DND-41 (cell line): ENCODE data around the gene RNASET2.

Experiments
- ATAC-seq: fragments of 200-7000 bp; cut with Tn5 transposase; 3 replicates; pipeline ENCODE4 v1.9.1; 2021; ENCODE audit warnings: low read depth; ENCODE audit not compliant: insufficient read depth
- DNase-seq: peaks from one replicate; pipeline ENCODE4 v3.0.0-alpha.2; 2020
- H2AFZ ChIP-seq: 2 replicates; pipeline ENCODE4 v1.6.0; 2012; ENCODE audit warnings: low read depth, low read length
- H3K27ac ChIP-seq: 2 replicates; pipeline ENCODE4 v1.5.1; 2012; ENCODE audit warnings: low read length, inconsistent platforms
- H3K27me3 ChIP-seq: fragments of 200-600 bp; sonication (generic); 2 replicates; pipeline ENCODE4 v1.6.0; 2012; ENCODE audit warnings: low read length, mild to moderate bottlenecking, inconsistent platforms; ENCODE audit not compliant: insufficient read depth, poor library complexity
- H3K36me3 ChIP-seq: 2 replicates; pipeline ENCODE4 v1.5.1; 2012; ENCODE audit warnings: low read length, inconsistent platforms; ENCODE audit not compliant: insufficient read depth
- H3K4me1 ChIP-seq: 2 replicates; pipeline ENCODE4 v1.5.1; 2012; ENCODE audit warnings: mild to moderate bottlenecking, low read length; ENCODE audit not compliant: insufficient read depth
- H3K4me2 ChIP-seq: 2 replicates; pipeline ENCODE4 v1.6.0; 2012; ENCODE audit warnings: mild to moderate bottlenecking, moderate library complexity, low read length, inconsistent platforms; ENCODE audit not compliant: insufficient read depth
- H3K4me3 ChIP-seq, 2 experiments: fragments of 200-600 bp in 1 of 2; shearing (Covaris generic) in 1 of 2; 2 replicates each; pipeline ENCODE4 v1.5.1; 2012 to 2016; ENCODE audit warnings: inconsistent platforms in 2 of 2, low read length in 2 of 2, mild to moderate bottlenecking in 2 of 2, low read depth in 1 of 2, moderate library complexity in 1 of 2
- H3K79me2 ChIP-seq: 2 replicates; pipeline ENCODE4 v1.6.0; 2012; ENCODE audit warnings: low read length, inconsistent platforms; ENCODE audit not compliant: insufficient read depth
- H3K9ac ChIP-seq: 2 replicates; pipeline ENCODE4 v1.6.0; 2012; ENCODE audit warnings: low read depth, mild to moderate bottlenecking, inconsistent platforms, low read length, moderate library complexity
- H3K9me3 ChIP-seq: 2 replicates; pipeline ENCODE4 v1.5.1; 2012; ENCODE audit warnings: low read length, moderate library complexity, mild to moderate bottlenecking, inconsistent platforms; ENCODE audit not compliant: insufficient read depth, severe bottlenecking
- H4K20me1 ChIP-seq: 2 replicates; pipeline ENCODE4 v1.6.0; 2012; ENCODE audit warnings: low read length; ENCODE audit not compliant: insufficient read depth
- EZH2 ChIP-seq: IDR thresholded peaks from 3 replicates; pipeline ENCODE4 v1.6.1; 2012; ENCODE audit warnings: borderline replicate concordance, low read depth, mild to moderate bottlenecking, moderate library complexity, low read length, inconsistent platforms; ENCODE audit not compliant: severe bottlenecking
- TF ChIP-seq, protein P1 (sequence below): IDR thresholded peaks from 2 replicates; pipeline ENCODE4 v1.5.1; 2012; ENCODE audit warnings: borderline replicate concordance, low read length, moderate library complexity, mild to moderate bottlenecking; ENCODE audit not compliant: poor library complexity, severe bottlenecking; ENCODE audit errors: extremely low read depth

The RNASET2 gene

GRCh38 chr6:166976636-166977035, 20.3 kb upstream of the RNASET2 start:
- Histone ChIP-seq H3K79me2 (peaks cover 5% of the 10 kb centered on the region; the same call in 1 of the 2 replicates), H3K4me2 (no peak overlapping the region), H4K20me1 (no peaks in the 10 kb centered on the region; the same call in 1 of the 2 replicates), H3K4me3 (no peak overlapping the region), H2AFZ (no peak overlapping the region), H3K9ac (no peak overlapping the region), H3K36me3 (peaks cover 52% of the 10 kb centered on the region), H3K9me3 (no peaks in the 10 kb centered on the region), H3K27ac (no peak overlapping the region), H3K27me3 (no peaks in the 10 kb centered on the region), H3K4me1 (peaks cover 15% of the 10 kb centered on the region)
- DNase-seq (no peak), ATAC-seq (no peak)
- no peak for TF ChIP-seq EZH2
- TF ChIP-seq, protein P1, sequence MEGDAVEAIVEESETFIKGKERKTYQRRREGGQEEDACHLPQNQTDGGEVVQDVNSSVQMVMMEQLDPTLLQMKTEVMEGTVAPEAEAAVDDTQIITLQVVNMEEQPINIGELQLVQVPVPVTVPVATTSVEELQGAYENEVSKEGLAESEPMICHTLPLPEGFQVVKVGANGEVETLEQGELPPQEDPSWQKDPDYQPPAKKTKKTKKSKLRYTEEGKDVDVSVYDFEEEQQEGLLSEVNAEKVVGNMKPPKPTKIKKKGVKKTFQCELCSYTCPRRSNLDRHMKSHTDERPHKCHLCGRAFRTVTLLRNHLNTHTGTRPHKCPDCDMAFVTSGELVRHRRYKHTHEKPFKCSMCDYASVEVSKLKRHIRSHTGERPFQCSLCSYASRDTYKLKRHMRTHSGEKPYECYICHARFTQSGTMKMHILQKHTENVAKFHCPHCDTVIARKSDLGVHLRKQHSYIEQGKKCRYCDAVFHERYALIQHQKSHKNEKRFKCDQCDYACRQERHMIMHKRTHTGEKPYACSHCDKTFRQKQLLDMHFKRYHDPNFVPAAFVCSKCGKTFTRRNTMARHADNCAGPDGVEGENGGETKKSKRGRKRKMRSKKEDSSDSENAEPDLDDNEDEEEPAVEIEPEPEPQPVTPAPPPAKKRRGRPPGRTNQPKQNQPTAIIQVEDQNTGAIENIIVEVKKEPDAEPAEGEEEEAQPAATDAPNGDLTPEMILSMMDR: no peak

- Histone ChIP-seq H4K20me1 (no peaks in the 10 kb centered on the region; the same call in 1 of the 2 replicates), H3K4me2 (no peak overlapping the region), H3K27me3 (no peaks in the 10 kb centered on the region), H3K79me2 (no peaks in the 10 kb centered on the region), H3K27ac (peak overlapping the region; percentile 34; the same call in 1 of the 2 replicates), H3K4me3 (no peak overlapping the region), H3K9ac (no peak overlapping the region), H3K36me3 (peaks cover 45% of the 10 kb centered on the region), H2AFZ (no peak overlapping the region), H3K4me1 (peaks cover 43% of the 10 kb centered on the region), H3K9me3 (no peaks in the 10 kb centered on the region)
- ATAC-seq (no peak), DNase-seq (no peak)
- TF ChIP-seq EZH2: no peak
- TF ChIP-seq, protein P1: no peak
Observed at GRCh38 chr6:166972101-166972500, 15.8 kb upstream of the RNASET2 start.

DNA sequence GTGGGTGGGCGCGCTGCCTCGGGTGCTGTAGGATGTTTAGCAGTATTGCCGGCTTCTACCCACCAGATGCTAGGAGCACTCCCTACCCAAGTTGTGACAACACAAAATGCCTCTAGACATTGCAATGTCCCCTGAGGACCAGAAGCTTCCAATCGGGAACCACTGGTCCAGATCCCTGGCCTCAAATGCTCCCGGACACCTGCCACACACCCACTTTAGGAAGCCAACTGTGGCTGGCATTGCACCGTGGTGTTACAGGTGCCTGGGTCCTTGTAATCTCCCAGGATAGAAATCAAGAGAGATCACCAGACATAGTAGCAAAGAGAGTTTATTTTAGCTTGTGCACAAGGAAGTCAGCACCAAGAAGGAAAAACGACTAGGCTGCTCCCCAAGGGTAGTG, 14.9 kb upstream of the RNASET2 start:
- ATAC-seq: no peak
- TF ChIP-seq, protein P1: no peak
- TF ChIP-seq EZH2: no peak
- 0 out of 2 replicates have a peak overlapping the region, but pooled peaks have one; percentile 9 for H3K9ac ChIP-seq
- H3K79me2 ChIP-seq: no peaks in the 10 kb centered on the region
- no peak overlapping the region for H3K4me3 ChIP-seq
- H3K27me3 ChIP-seq: no peaks in the 10 kb centered on the region
- peak overlapping the region; percentile 9; the same call in 1 of the 2 replicates for H3K4me2 ChIP-seq
- H3K9me3 ChIP-seq: peaks cover 2% of the 10 kb centered on the region
- peaks cover 42% of the 10 kb centered on the region for H3K36me3 ChIP-seq
- peaks cover 43% of the 10 kb centered on the region for H3K4me1 ChIP-seq
- DNase-seq: no peak
- no peaks in the 10 kb centered on the region; the same call in 1 of the 2 replicates for H4K20me1 ChIP-seq
- H2AFZ ChIP-seq: no peak overlapping the region
- peak overlapping the region; percentile 78 for H3K27ac ChIP-seq
